Vagina (tissue), 2 donors: ENCODE data around the gene ATP6V0A1.

Experiments used
- POLR2A ChIP-seq, 2 donors: fragments of 450-650 bp; IDR thresholded peaks; one replicate each; pipeline ENCODE4 v1.6.1; 2017; ENCODE audit warnings: antibody characterized with exemption in 2 of 2, mild to moderate bottlenecking in 2 of 2, moderate library complexity in 2 of 2
- POLR2AphosphoS5 ChIP-seq, 2 donors: sonication (generic); formaldehyde crosslinking; IDR thresholded peaks; one replicate each; pipeline ENCODE4 v1.9.0; 2017; ENCODE audit warnings: antibody characterized with exemption in 2 of 2, mild to moderate bottlenecking in 2 of 2, low read depth in 1 of 2; ENCODE audit not compliant: insufficient read depth in 1 of 2
- TF ChIP-seq, protein P1 (sequence below), 3 experiments: fragments of 450-650 bp in 2 of 3; fragments of 200-600 bp in 1 of 3; sonication (generic) in 1 of 3; IDR thresholded peaks; one replicate each; pipeline ENCODE4 v1.5.1; 2017 to 2019; ENCODE audit warnings: antibody characterized with exemption in 3 of 3, mild to moderate bottlenecking in 2 of 3, moderate library complexity in 2 of 3

DNA sequence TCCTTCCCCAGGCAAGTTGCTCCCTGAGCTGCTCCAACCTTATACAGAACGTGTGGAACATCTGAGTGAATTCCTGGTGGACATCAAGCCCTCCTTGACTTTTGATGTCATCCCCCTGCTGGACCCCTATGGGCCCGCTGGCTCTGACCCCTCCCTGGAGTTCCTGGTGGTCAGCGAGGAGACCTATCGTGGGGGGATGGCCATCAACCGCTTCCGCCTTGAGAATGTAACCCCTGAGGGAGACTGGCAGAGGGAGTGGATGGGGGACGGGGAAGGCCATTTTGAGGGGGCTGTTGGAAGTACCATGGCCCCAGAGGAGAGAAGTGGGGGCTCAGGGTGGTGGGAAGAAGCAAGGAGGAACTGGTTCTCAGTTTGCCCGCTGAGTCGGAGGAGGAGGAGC is 105.3 kb downstream of the ATP6V0A1 start:
- TF ChIP-seq, protein P1, sequence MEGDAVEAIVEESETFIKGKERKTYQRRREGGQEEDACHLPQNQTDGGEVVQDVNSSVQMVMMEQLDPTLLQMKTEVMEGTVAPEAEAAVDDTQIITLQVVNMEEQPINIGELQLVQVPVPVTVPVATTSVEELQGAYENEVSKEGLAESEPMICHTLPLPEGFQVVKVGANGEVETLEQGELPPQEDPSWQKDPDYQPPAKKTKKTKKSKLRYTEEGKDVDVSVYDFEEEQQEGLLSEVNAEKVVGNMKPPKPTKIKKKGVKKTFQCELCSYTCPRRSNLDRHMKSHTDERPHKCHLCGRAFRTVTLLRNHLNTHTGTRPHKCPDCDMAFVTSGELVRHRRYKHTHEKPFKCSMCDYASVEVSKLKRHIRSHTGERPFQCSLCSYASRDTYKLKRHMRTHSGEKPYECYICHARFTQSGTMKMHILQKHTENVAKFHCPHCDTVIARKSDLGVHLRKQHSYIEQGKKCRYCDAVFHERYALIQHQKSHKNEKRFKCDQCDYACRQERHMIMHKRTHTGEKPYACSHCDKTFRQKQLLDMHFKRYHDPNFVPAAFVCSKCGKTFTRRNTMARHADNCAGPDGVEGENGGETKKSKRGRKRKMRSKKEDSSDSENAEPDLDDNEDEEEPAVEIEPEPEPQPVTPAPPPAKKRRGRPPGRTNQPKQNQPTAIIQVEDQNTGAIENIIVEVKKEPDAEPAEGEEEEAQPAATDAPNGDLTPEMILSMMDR (IDR thresholded peaks at IDR 0.05), result no peak
- no peak for TF ChIP-seq POLR2A (IDR thresholded peaks at IDR 0.05)
- TF ChIP-seq POLR2AphosphoS5 (IDR thresholded peaks at IDR 0.05; ENCODE audit: insufficient read depth in 1 of 2, low read depth in 1 of 2), result no peak
